Activated T-helper 1 cell treated with anti-CD3 and anti-CD28 coated beads, Interleukin-12 subunit alpha, Interleukin-12 subunit beta, Interleukin-2, Interleukin-4 antibody, amounts not matched to agents 30 ng/mL and 10 ng/mL and 1 ng/mL, durations not matched to agents 14 hours and 24 hours and 36 hours (primary cell): ENCODE measurements around the gene ZFP36L1. TPM values are rescaled to one million over a fixed set of nuclear protein-coding genes. Genes with fewer than 3 reads are reported as not detected.
A peak's percentile ranks its signal among the peaks of the same experiment; 100 is the strongest.

Experiments used
- DNase-seq: peaks from one replicate; pipeline ENCODE4 v3.0.0; 2021; ENCODE audit warnings: low spot score
- H3K27ac Mint-ChIP-seq: one replicate; pipeline ENCODE4 v1.8.0; 2021; ENCODE audit warnings: mild to moderate bottlenecking, mixed read lengths
- H3K27me3 Mint-ChIP-seq: one replicate; pipeline ENCODE4 v1.8.0; 2022; ENCODE audit warnings: mild to moderate bottlenecking, moderate library complexity, mixed read lengths; ENCODE audit not compliant: insufficient read depth
- H3K36me3 Mint-ChIP-seq: one replicate; pipeline ENCODE4 v1.8.0; 2021; ENCODE audit warnings: low read depth, mixed read lengths
- H3K4me1 Mint-ChIP-seq: one replicate; pipeline ENCODE4 v1.8.0; 2021; ENCODE audit warnings: low read depth, mixed read lengths
- H3K4me3 Mint-ChIP-seq: one replicate; pipeline ENCODE4 v1.8.0; 2021; ENCODE audit warnings: mild to moderate bottlenecking, moderate library complexity, mixed read lengths
- H3K9me3 Mint-ChIP-seq: one replicate; pipeline ENCODE4 v1.8.0; 2021; ENCODE audit warnings: mixed read lengths
- intact Hi-C: fragments of 100-400 bp; cut with micrococcal nuclease; formaldehyde crosslinking; loops from one replicate; pipeline ENCODE4 v1.15.1; 2024
- total RNA-seq: library from RNA; stranded (reverse); gene quantifications from 2 replicates; pipeline ENCODE4 v1.2.3, GENCODE V29; 2022

ZFP36L1 gene
- total RNA-seq, 1 donor from 2014 or later, result 149 TPM

DNA sequence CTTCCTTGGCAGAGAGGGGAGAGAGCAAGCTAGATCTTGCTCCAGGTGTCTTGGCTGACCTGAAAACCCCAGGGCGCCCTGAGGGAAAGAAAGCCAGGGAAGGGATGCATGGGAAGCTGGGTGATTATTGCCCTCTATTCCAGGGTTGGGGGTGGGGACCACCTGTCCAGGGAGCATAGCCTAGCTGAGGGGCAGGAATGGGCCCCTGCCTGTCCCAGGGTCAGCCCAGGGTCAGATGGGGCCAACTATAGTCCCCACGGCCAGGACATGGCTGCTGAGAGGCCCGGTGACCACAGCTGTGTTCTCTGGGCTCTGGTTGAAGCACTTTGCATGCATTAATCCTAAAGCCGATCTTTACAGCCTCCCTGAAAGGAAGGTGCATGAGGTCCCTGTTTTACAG lies 30.1 kb upstream of the ZFP36L1 start:
- no peaks in the 10 kb centered on the region for H3K36me3 Mint-ChIP-seq
- intact Hi-C loops, result no loop called here
- H3K27ac Mint-ChIP-seq, result peak overlapping the region; percentile 23

GRCh38 chr14:68822132-68822651 lies 29.3 kb upstream of the ZFP36L1 start:
- H3K36me3 Mint-ChIP-seq, result no peaks in the 10 kb centered on the region
- H3K27ac Mint-ChIP-seq, result peak overlapping the region; percentile 37
- no peaks in the 10 kb centered on the region for H3K9me3 Mint-ChIP-seq
- peak overlapping the region; percentile 35 for H3K4me3 Mint-ChIP-seq
- no peak for DNase-seq
- intact Hi-C loops, result no loop called here
- peaks cover 32% of the 10 kb centered on the region for H3K4me1 Mint-ChIP-seq
- no peaks in the 10 kb centered on the region for H3K27me3 Mint-ChIP-seq

More for the DNA sequence above, 30.1 kb upstream of the ZFP36L1 start:
- Mint-ChIP-seq H3K27me3 (no peaks in the 10 kb centered on the region), H3K9me3 (no peaks in the 10 kb centered on the region), H3K4me1 (peaks cover 31% of the 10 kb centered on the region), H3K4me3 (no peak overlapping the region)
- no peak for DNase-seq

- Mint-ChIP-seq H3K9me3 (no peaks in the 10 kb centered on the region), H3K27ac (no peak overlapping the region), H3K4me3 (no peak overlapping the region), H3K27me3 (no peaks in the 10 kb centered on the region), H3K4me1 (peaks cover 37% of the 10 kb centered on the region), H3K36me3 (no peaks in the 10 kb centered on the region)
- DNase-seq, result no peak
- intact Hi-C loops, result loop anchor here (1.0 kb wide), 1 partner anchor 538 kb away; no protein-coding TSS in a partner anchor
Observed at GRCh38 chr14:68820999-68821683, 28.3 kb upstream of the ZFP36L1 start.

GRCh38 chr14:68820536-68820935 lies 27.7 kb upstream of the ZFP36L1 start:
- DNase-seq, result no peak
- no peaks in the 10 kb centered on the region for H3K9me3 Mint-ChIP-seq
- H3K4me1 Mint-ChIP-seq, result peaks cover 41% of the 10 kb centered on the region
- no peaks in the 10 kb centered on the region for H3K27me3 Mint-ChIP-seq
- peak overlapping the region; percentile 40 for H3K4me3 Mint-ChIP-seq
- H3K27ac Mint-ChIP-seq, result peak overlapping the region; percentile 79
- H3K36me3 Mint-ChIP-seq, result no peaks in the 10 kb centered on the region
- intact Hi-C loops, result loop anchor here (1.0 kb wide), 1 partner anchor 537 kb away; no protein-coding TSS in a partner anchor

DNA sequence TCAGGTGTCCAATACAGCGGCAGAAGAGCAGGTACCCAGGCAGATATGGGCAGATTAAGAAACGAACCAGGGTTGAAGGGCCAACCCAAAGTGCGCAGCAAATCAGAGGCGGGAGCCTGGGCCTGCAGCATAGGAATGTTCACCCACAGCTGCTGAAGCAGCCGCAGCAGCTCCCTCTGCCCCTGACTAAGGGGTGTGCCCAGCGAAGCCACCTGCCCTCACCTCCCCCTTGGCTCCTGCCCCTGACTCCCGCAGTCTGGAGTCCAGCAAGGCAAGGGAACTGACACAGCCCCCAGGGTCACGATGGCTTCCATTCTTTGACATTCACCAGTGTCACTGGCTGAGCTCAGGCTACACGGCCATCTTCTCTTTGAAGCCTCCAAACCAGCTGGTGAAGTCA lies 27.3 kb upstream of the ZFP36L1 start:
- Mint-ChIP-seq H3K27ac (peak overlapping the region; percentile 79), H3K27me3 (no peaks in the 10 kb centered on the region), H3K9me3 (no peaks in the 10 kb centered on the region), H3K36me3 (no peaks in the 10 kb centered on the region), H3K4me3 (peak overlapping the region; percentile 40), H3K4me1 (peaks cover 46% of the 10 kb centered on the region)
- intact Hi-C loops, result loop anchor here (1.0 kb wide), 1 partner anchor 537 kb away; no protein-coding TSS in a partner anchor
- DNase-seq, result no peak

GRCh38 chr14:68819260-68819691 lies 26.4 kb upstream of the ZFP36L1 start:
- intact Hi-C loops, result no loop called here
- Mint-ChIP-seq H3K4me1 (peaks cover 54% of the 10 kb centered on the region), H3K27me3 (no peaks in the 10 kb centered on the region), H3K36me3 (no peaks in the 10 kb centered on the region), H3K4me3 (no peak overlapping the region), H3K9me3 (no peaks in the 10 kb centered on the region), H3K27ac (peak overlapping the region; percentile 64)
- DNase-seq, result no peak

DNA sequence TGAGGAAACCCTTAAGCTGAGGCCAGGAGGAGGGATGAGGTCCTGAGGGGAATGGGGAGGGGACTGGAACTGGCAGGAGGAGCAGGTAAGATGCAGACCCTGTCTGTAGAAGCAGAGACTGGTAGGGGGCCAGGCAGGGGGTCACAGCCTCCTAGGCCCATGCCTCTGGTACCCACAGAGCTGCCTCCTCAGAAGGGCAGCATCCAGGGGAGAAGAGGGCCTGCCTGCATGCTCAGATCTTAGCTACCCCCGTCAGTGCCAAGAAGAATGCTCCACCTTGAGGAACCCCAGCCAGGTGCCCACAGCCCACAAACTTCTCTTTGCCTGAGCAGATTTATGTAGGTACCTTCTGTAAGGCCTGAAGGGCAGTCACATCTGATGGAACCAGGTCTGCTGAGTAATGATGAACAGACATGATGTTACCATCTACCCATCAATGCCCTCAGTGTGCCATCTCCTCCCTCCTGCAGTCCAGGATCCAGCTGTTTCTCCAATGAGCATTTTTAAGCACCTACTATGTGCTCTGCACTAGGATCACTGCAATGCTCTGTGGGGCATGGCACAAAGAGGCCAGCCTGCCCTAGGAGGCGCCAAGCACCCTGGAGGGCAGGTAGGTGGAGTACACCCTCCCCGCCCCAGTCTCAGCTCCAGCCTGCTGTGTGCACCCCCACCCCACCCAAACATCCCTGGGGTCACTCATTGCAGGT lies 24.8 kb upstream of the ZFP36L1 start:
- intact Hi-C loops, result loop anchor here (2.0 kb wide), 2 partner anchors 27 to 883 kb away; no protein-coding TSS in a partner anchor
- H3K27ac Mint-ChIP-seq, result no peak overlapping the region
- H3K36me3 Mint-ChIP-seq, result no peaks in the 10 kb centered on the region
- DNase-seq, result no peak
- no peaks in the 10 kb centered on the region for H3K9me3 Mint-ChIP-seq
- no peaks in the 10 kb centered on the region for H3K27me3 Mint-ChIP-seq
- no peak overlapping the region for H3K4me3 Mint-ChIP-seq
- peaks cover 67% of the 10 kb centered on the region for H3K4me1 Mint-ChIP-seq

DNA sequence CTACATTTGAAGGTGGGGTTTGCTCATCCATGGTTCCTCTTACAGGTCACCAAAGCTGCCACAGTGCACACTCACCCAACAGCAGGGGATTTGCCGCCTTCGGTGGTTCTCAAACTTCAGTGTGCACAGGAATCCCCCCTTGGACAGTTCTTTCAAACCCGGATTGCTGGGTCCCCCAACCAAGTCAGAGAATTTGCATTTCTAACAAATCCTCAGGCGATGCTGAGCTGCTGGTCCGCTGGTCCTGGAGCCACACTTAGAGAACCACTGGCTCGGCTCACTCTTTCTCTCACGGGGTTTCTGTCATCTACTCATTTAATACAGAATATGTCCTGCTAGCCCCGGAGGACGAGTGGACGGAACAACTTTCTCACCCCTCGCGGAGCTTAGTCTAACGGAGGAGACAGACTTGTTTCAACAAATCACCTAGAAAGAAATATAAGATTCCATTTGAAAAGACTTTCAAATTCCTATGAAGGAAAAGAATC lies 24.1 kb upstream of the ZFP36L1 start:
- DNase-seq, result no peak
- peak overlapping the region; percentile 76 for H3K4me3 Mint-ChIP-seq
- H3K27ac Mint-ChIP-seq, result peak overlapping the region; percentile 85
- intact Hi-C loops, result loop anchor here (1.0 to 2.0 kb wide), 6 partner anchors 24 to 882 kb away; partner anchors contain the start of gene ZFP36L1
- peaks cover 63% of the 10 kb centered on the region for H3K4me1 Mint-ChIP-seq
- no peaks in the 10 kb centered on the region for H3K9me3 Mint-ChIP-seq
- no peaks in the 10 kb centered on the region for H3K36me3 Mint-ChIP-seq
- H3K27me3 Mint-ChIP-seq, result no peaks in the 10 kb centered on the region

DNA sequence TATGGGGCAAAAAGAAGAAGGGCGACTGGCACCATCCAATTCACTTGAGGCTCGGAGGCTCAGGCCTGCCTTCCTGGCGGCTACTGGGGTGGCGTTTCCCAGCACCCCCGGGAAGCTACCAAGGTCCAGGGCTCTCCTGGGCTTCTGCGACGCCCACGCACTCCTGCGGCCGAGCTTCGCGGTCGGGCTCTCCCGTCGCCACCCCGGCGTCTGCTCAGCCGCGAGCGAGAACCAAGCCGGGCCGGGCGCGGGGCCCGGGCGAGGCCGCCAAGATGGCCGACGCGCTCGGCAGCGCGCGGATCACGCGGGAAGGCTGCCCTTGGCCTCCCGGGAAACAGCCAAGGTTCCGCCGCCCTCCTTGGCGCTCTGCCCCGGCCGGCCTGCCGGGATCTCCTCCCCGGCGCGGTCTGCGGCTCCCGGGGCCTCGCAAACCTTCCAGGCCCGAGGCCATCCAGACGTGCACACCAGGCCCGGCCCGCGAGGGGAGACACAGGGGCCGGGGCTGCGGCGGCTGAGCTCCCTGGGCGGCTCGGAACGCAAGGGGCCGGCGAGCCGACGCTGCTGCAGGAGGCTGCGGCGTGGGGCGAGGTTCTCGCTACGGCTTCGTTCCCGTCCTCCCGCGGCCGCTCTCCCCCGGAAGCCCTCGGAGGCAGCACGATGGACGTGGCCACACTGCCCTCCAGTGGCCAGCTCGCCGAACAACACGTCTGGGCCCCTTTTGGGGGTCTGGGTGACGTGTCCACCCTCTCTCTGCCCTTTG lies 23.5 kb upstream of the ZFP36L1 start:
- intact Hi-C loops, result loop anchor here (1.0 to 2.0 kb wide), 6 partner anchors 23 to 882 kb away; partner anchors contain the start of gene ZFP36L1
- peaks cover 58% of the 10 kb centered on the region for H3K4me1 Mint-ChIP-seq

GRCh38 chr14:68815298-68816182 lies 22.7 kb upstream of the ZFP36L1 start:
- DNase-seq, result no peak
- intact Hi-C loops, result loop anchor here (1.0 to 2.0 kb wide), 8 partner anchors 22 to 979 kb away; partner anchors contain the start of gene ZFP36L1
- Mint-ChIP-seq H3K4me1 (peaks cover 53% of the 10 kb centered on the region), H3K27me3 (peaks cover 4% of the 10 kb centered on the region), H3K4me3 (peak overlapping the region; percentile 72), H3K9me3 (no peaks in the 10 kb centered on the region), H3K27ac (peak overlapping the region; percentile 90), H3K36me3 (peaks cover under 1% of the 10 kb centered on the region)

More for the DNA sequence above, 23.5 kb upstream of the ZFP36L1 start:
- H3K4me3 Mint-ChIP-seq, result peak overlapping the region; percentile 76
- DNase-seq, result peak; percentile 84
- H3K36me3 Mint-ChIP-seq, result no peaks in the 10 kb centered on the region
- H3K9me3 Mint-ChIP-seq, result no peaks in the 10 kb centered on the region
- H3K27me3 Mint-ChIP-seq, result no peaks in the 10 kb centered on the region
- H3K27ac Mint-ChIP-seq, result peak overlapping the region; percentile 90

DNA sequence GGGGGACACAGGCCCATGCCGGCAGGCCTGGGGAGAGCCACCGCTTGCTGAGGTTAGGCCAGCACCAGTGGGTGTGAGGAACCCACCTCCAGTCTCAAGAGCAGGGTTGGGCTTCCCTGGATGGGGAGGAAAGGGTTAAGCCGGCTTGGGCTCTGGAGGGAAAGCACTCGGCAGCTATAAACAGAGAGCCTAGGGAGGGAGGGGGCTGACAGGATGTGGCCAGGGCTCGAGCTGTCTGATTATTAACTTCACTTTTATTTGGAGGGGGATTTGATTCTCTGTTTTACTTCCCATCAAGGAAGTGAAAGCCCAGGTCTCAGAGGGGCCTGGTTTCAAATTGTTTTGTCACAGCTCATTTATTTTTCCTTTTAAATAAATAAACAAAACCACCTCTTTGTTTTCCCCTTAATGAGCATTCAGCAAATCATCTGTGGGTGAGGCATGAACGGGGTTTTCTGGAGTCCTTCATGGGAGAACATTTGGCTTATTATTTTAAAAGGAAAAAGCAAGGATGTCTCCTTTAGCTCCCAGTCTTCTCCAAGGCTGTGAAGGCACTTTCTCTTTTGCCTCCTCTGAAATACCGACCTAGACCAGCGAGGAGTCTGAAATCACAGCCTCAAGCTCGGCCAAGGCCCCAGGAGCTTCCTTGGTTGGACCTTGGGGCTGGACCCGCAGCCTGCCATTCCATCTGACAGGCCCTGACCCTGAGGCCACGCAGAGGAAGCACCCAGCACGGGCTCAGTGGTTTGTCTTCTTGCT lies 21.9 kb upstream of the ZFP36L1 start:
- Mint-ChIP-seq H3K9me3 (no peaks in the 10 kb centered on the region), H3K27ac (peak overlapping the region; percentile 90), H3K27me3 (peaks cover 4% of the 10 kb centered on the region), H3K36me3 (peaks cover 4% of the 10 kb centered on the region), H3K4me3 (peak overlapping the region; percentile 72), H3K4me1 (peaks cover 44% of the 10 kb centered on the region)
- no peak for DNase-seq
- intact Hi-C loops, result loop anchor here (1.0 to 2.0 kb wide), 3 partner anchors 150 to 978 kb away; no protein-coding TSS in a partner anchor
